ENCODE measurements around the gene FOXK1.

DNA sequence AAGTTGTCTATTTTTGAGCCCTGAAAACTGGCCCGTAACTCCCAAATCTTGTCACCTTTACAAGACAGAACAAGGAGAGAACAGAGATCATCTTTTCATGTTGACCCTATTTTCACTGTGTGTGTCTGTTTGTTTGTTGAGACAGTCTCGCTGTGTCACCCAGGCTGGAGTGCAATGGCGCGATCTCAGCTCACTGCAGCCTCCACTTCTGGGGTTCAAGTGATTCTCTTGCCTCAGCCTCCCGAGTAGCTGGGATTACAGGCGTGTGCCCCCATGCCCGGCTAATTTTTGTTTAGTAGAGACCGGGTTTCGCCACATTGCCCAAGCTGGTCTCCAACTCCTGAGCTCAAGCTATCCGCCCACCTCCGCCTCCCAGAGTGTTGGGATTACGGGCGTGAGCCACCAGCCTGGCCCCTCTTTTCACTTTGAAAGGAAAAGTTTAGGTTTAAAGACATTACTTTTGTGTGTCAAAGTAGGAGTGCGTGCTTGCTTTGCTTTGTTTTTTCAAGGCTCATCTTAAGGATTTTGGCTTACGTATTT lies 32.1 kb downstream of the FOXK1 start:
- TF ChIP-seq, protein P1, sequence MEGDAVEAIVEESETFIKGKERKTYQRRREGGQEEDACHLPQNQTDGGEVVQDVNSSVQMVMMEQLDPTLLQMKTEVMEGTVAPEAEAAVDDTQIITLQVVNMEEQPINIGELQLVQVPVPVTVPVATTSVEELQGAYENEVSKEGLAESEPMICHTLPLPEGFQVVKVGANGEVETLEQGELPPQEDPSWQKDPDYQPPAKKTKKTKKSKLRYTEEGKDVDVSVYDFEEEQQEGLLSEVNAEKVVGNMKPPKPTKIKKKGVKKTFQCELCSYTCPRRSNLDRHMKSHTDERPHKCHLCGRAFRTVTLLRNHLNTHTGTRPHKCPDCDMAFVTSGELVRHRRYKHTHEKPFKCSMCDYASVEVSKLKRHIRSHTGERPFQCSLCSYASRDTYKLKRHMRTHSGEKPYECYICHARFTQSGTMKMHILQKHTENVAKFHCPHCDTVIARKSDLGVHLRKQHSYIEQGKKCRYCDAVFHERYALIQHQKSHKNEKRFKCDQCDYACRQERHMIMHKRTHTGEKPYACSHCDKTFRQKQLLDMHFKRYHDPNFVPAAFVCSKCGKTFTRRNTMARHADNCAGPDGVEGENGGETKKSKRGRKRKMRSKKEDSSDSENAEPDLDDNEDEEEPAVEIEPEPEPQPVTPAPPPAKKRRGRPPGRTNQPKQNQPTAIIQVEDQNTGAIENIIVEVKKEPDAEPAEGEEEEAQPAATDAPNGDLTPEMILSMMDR (IDR thresholded peaks at IDR 0.05; ENCODE audit: insufficient read depth, low read depth, low read length), result no peak
- TF ChIP-seq EZH2 (IDR thresholded peaks at IDR 0.05; ENCODE audit: insufficient read depth, low read length), result no peak
